Neuronal stem cell (in vitro differentiated cells): ENCODE results near the gene HMHB1.

ENCODE experiments used
- DNase-seq: peaks from one replicate; pipeline ENCODE4 v3.0.0-alpha.2; 2013; ENCODE audit warnings: low spot score
- H2AFZ ChIP-seq: one replicate; pipeline ENCODE4 v1.6.1; 2013; ENCODE audit warnings: mild to moderate bottlenecking, low read length, inconsistent platforms
- H2AK5ac ChIP-seq: 2 replicates; pipeline ENCODE4 v1.6.1; 2013; ENCODE audit warnings: low read depth, mild to moderate bottlenecking, inconsistent platforms, low read length, moderate library complexity, mixed read lengths
- H2BK120ac ChIP-seq: 2 replicates; pipeline ENCODE4 v1.6.1; 2013; ENCODE audit warnings: low read depth, mild to moderate bottlenecking, inconsistent platforms, low read length, moderate library complexity, mixed read lengths
- H2BK12ac ChIP-seq: one replicate; pipeline ENCODE4 v1.6.1; 2013; ENCODE audit warnings: low read length, inconsistent platforms
- H2BK15ac ChIP-seq: 2 replicates; pipeline ENCODE4 v1.6.1; 2013; ENCODE audit warnings: mild to moderate bottlenecking, low read length, inconsistent platforms, mixed read lengths
- H2BK5ac ChIP-seq: one replicate; pipeline ENCODE4 v1.6.1; 2013; ENCODE audit warnings: inconsistent platforms, mild to moderate bottlenecking, low read length, moderate library complexity
- H3K14ac ChIP-seq: one replicate; pipeline ENCODE4 v1.6.1; 2013; ENCODE audit warnings: low read length, inconsistent platforms
- H3K18ac ChIP-seq: 2 replicates; pipeline ENCODE4 v1.6.1; 2013; ENCODE audit warnings: low read length, inconsistent platforms
- H3K23ac ChIP-seq: 2 replicates; pipeline ENCODE4 v1.6.1; 2013; ENCODE audit warnings: low read depth, mild to moderate bottlenecking, mixed read lengths, low read length, inconsistent platforms; ENCODE audit not compliant: poor library complexity
- H3K27ac ChIP-seq: replicated peaks from 3 replicates; pipeline ENCODE4 v1.5.1; 2013; ENCODE audit warnings: low read length, inconsistent platforms
- H3K27me3 ChIP-seq, 3 experiments: 2 replicates each; pipeline ENCODE4 v1.6.1; 2013; ENCODE audit warnings: low read length in 3 of 3, mild to moderate bottlenecking in 2 of 3, inconsistent platforms in 1 of 3, low read depth in 1 of 3, mixed read lengths in 1 of 3, moderate library complexity in 1 of 3; ENCODE audit not compliant: control insufficient read depth in 3 of 3, insufficient read depth in 3 of 3
- H3K36me3 ChIP-seq, 2 donors: replicated peaks in 1 of 2; 2 replicates each; pipeline ENCODE4 v1.6.1; 2013; ENCODE audit warnings: low read length in 2 of 2; ENCODE audit not compliant: control insufficient read depth in 2 of 2, insufficient read depth in 2 of 2
- H3K4ac ChIP-seq: 2 replicates; pipeline ENCODE4 v1.6.1; 2013; ENCODE audit warnings: inconsistent platforms, mild to moderate bottlenecking, low read length, moderate library complexity
- H3K4me1 ChIP-seq, 2 donors: 1 replicate in 1 of 2; 2 replicates in 1 of 2; pipeline ENCODE4 v1.6.1; 2013; ENCODE audit warnings: low read length in 2 of 2, low read depth in 1 of 2; ENCODE audit not compliant: control insufficient read depth in 2 of 2, insufficient read depth in 1 of 2
- H3K4me2 ChIP-seq: one replicate; pipeline ENCODE4 v1.6.1; 2013; ENCODE audit warnings: mild to moderate bottlenecking, low read length, inconsistent platforms; ENCODE audit not compliant: insufficient read depth, poor library complexity, severe bottlenecking
- H3K4me3 ChIP-seq, 2 donors: 2 replicates each; pipeline ENCODE4 v1.5.1; 2013; ENCODE audit warnings: low read length in 2 of 2, mild to moderate bottlenecking in 2 of 2, inconsistent platforms in 1 of 2, moderate library complexity in 1 of 2
- H3K79me1 ChIP-seq: one replicate; pipeline ENCODE4 v1.6.1; 2013; ENCODE audit warnings: low read depth, mild to moderate bottlenecking, inconsistent platforms, low read length, moderate library complexity
- H3K9ac ChIP-seq: one replicate; pipeline ENCODE4 v1.6.1; 2013; ENCODE audit warnings: mild to moderate bottlenecking, low read depth, low read length, inconsistent platforms; ENCODE audit not compliant: poor library complexity
- H3K9me3 ChIP-seq, 2 donors: replicated peaks in 1 of 2; 2 replicates each; pipeline versions ENCODE3 to v1.6.1; 2013; ENCODE audit warnings: low read length in 2 of 2, mild to moderate bottlenecking in 2 of 2, inconsistent platforms in 1 of 2, low read depth in 1 of 2, mixed read lengths in 1 of 2, moderate library complexity in 1 of 2; ENCODE audit not compliant: control insufficient read depth in 2 of 2, insufficient read depth in 1 of 2
- H4K8ac ChIP-seq: one replicate; pipeline ENCODE4 v1.6.1; 2013; ENCODE audit warnings: low read depth, mild to moderate bottlenecking, inconsistent platforms, low read length, moderate library complexity
- H4K91ac ChIP-seq: one replicate; pipeline ENCODE4 v1.6.1; 2013; ENCODE audit warnings: low read length, low read depth, mild to moderate bottlenecking, inconsistent platforms; ENCODE audit not compliant: poor library complexity
- whole genome bisulfite sequencing, 2 donors: extraction: QIAGEN DNeasy Blood & Tissue Kit; methylation state at CpG; one replicate each; pipeline ENCODE4 v1.1.7; 2013; ENCODE audit warnings: missing lambda C conversion rate in 2 of 2, mixed read lengths in 1 of 2; ENCODE audit not compliant: insufficient read length in 2 of 2, insufficient replicate concordance in 1 of 2; ENCODE audit errors: extremely low coverage in 2 of 2; 5-methylcytosine and 5-hydroxymethylcytosine counted together

HMHB1 gene

GRCh38 chr5:143770450-143770849, 41.5 kb upstream of the HMHB1 start:
- Histone ChIP-seq H3K4me1 (peaks cover 0 to 2% of the 10 kb centered on the region in 2 donors), H4K8ac (no peak overlapping the region), H3K36me3 (no peaks in the 10 kb centered on the region), H2BK15ac (no peak overlapping the region), H2BK120ac (no peak overlapping the region), H3K27ac (no peak overlapping the region), H2AFZ (no peak overlapping the region), H3K14ac (no peak overlapping the region), H3K4me3 (no peak overlapping the region), H3K9ac (no peak overlapping the region), H2BK12ac (no peak overlapping the region), H3K27me3 (no peaks in the 10 kb centered on the region), H4K91ac (no peak overlapping the region), H2AK5ac (no peak overlapping the region), H3K18ac (no peak overlapping the region), H2BK5ac (no peak overlapping the region), H3K23ac (no peak overlapping the region), H3K79me1 (no peaks in the 10 kb centered on the region), H3K9me3 (peaks cover 0 to 2% of the 10 kb centered on the region in 2 donors), H3K4ac (no peak overlapping the region), H3K4me2 (no peak overlapping the region)
- WGBS, 2 donors, result no CpG with 5 or more reads among the region's 3 CpGs
- no peak for DNase-seq

- no peak overlapping the region for H4K91ac ChIP-seq
- no peak overlapping the region for H4K8ac ChIP-seq
- WGBS, 2 donors, result no CpG with 5 or more reads among the region's 4 CpGs
- no peak overlapping the region for H2AK5ac ChIP-seq
- no peak overlapping the region for H2AFZ ChIP-seq
- no peak overlapping the region for H2BK15ac ChIP-seq
- H2BK120ac ChIP-seq, result no peak overlapping the region
- DNase-seq, result no peak
- H3K79me1 ChIP-seq, result no peaks in the 10 kb centered on the region
- H3K36me3 ChIP-seq, result no peaks in the 10 kb centered on the region
- H3K23ac ChIP-seq, result no peak overlapping the region
- no peak overlapping the region for H2BK5ac ChIP-seq
- no peak overlapping the region for H3K4me2 ChIP-seq
- no peak overlapping the region for H2BK12ac ChIP-seq
- no peak overlapping the region for H3K9ac ChIP-seq
- no peak overlapping the region for H3K18ac ChIP-seq
- peaks cover 0 to 2% of the 10 kb centered on the region in 2 donors for H3K4me1 ChIP-seq
- H3K27me3 ChIP-seq, result no peaks in the 10 kb centered on the region
- H3K27ac ChIP-seq, result no peak overlapping the region
- no peak overlapping the region for H3K4ac ChIP-seq
- no peak overlapping the region for H3K4me3 ChIP-seq
- no peak overlapping the region for H3K14ac ChIP-seq
- peaks cover 0 to 2% of the 10 kb centered on the region in 2 donors for H3K9me3 ChIP-seq
Measured at GRCh38 chr5:143771189-143771588, 40.8 kb upstream of the HMHB1 start.

GRCh38 chr5:143771602-143772001, 40.4 kb upstream of the HMHB1 start:
- Histone ChIP-seq H3K79me1 (no peaks in the 10 kb centered on the region), H2BK12ac (no peak overlapping the region), H3K9ac (no peak overlapping the region), H4K8ac (no peak overlapping the region), H2BK5ac (no peak overlapping the region), H2BK120ac (no peak overlapping the region), H3K4me2 (no peak overlapping the region), H2BK15ac (no peak overlapping the region), H3K27ac (no peak overlapping the region), H3K27me3 (no peaks in the 10 kb centered on the region), H3K14ac (no peak overlapping the region), H3K23ac (no peak overlapping the region), H3K4ac (no peak overlapping the region), H2AK5ac (no peak overlapping the region), H2AFZ (no peak overlapping the region), H3K4me1 (peaks cover 0 to 2% of the 10 kb centered on the region in 2 donors), H3K4me3 (no peak overlapping the region), H4K91ac (no peak overlapping the region), H3K36me3 (no peaks in the 10 kb centered on the region), H3K9me3 (peaks cover 0 to 2% of the 10 kb centered on the region in 2 donors), H3K18ac (no peak overlapping the region)
- no peak for DNase-seq
- WGBS, 2 donors, result no CpG with 5 or more reads among the region's 2 CpGs

GRCh38 chr5:143772621-143773020, 39.3 kb upstream of the HMHB1 start:
- no peak overlapping the region for H3K14ac ChIP-seq
- no peak overlapping the region for H2AFZ ChIP-seq
- peaks cover 0 to 2% of the 10 kb centered on the region in 2 donors for H3K4me1 ChIP-seq
- no peak overlapping the region for H3K23ac ChIP-seq
- DNase-seq, result no peak
- H3K9ac ChIP-seq, result no peak overlapping the region
- H2BK15ac ChIP-seq, result no peak overlapping the region
- no peak overlapping the region for H3K18ac ChIP-seq
- H2BK12ac ChIP-seq, result no peak overlapping the region
- H3K79me1 ChIP-seq, result no peaks in the 10 kb centered on the region
- H3K4ac ChIP-seq, result no peak overlapping the region
- peaks cover 0 to 2% of the 10 kb centered on the region in 2 donors for H3K9me3 ChIP-seq
- H3K4me3 ChIP-seq, result no peak overlapping the region
- no peaks in the 10 kb centered on the region for H3K27me3 ChIP-seq
- no peak overlapping the region for H4K91ac ChIP-seq
- H2BK120ac ChIP-seq, result no peak overlapping the region
- no CpG with 5 or more reads among the region's 1 CpG for WGBS, 2 donors
- no peaks in the 10 kb centered on the region for H3K36me3 ChIP-seq
- H3K4me2 ChIP-seq, result no peak overlapping the region
- no peak overlapping the region for H2BK5ac ChIP-seq
- H4K8ac ChIP-seq, result no peak overlapping the region
- H3K27ac ChIP-seq, result no peak overlapping the region
- no peak overlapping the region for H2AK5ac ChIP-seq
